HepG2 (cell line): Measurements from ENCODE around the gene DHX8. TPM values are rescaled to one million over a fixed set of nuclear protein-coding genes. Genes with fewer than 3 reads are reported as not detected.

Source experiments
- ATAC-seq: fragments of 200-7000 bp; cut with Tn5 transposase; 3 replicates; pipeline ENCODE4 v1.9.1; 2020; ENCODE audit warnings: mild to moderate bottlenecking, moderate library complexity
- BruUV-seq: library from RNA; stranded (reverse); fragments of 400-500 nt; replicated peaks from 2 replicates; lab custom pipeline; 2021; lab: Mats Ljungman, UMichigan
- CTCF ChIA-PET: fragments of 300-600 bp; formaldehyde crosslinking; extraction: SDS; loops from one replicate; lab custom pipeline; 2021; ENCODE audit warnings: low total read pairs, inconsistent platforms, low intra/inter-chr PET ratio; lab: Yijun Ruan, JAX
- POLR2A ChIA-PET: fragments of 350-600 bp; sonication (Branson Sonifier 250); formaldehyde crosslinking; loops from one replicate; lab custom pipeline; 2020; ENCODE audit warnings: antibody characterized with exemption, inconsistent platforms; lab: Yijun Ruan, JAX
- DNase-seq: peaks from one replicate; pipeline ENCODE4 v3.0.0-alpha.2; 2015; ENCODE audit warnings: low spot score
- FAIRE-seq: peaks from 3 replicates; lab custom pipeline; 2011; peaks lifted over from hg19 to GRCh38; lab: Jason Lieb, UNC
- H2AFZ ChIP-seq: one replicate; pipeline ENCODE4 v1.6.1; 2011; ENCODE audit warnings: low read length, inconsistent platforms
- H3K27ac ChIP-seq: fragments of 300-600 bp; 3 replicates; pipeline ENCODE4 v1.8.0; 2011; ENCODE audit warnings: mixed run types, mild to moderate bottlenecking, mixed read lengths, low read length, inconsistent platforms; ENCODE audit not compliant: insufficient read depth; ENCODE audit errors: extremely low read length
- H3K27me3 ChIP-seq, 2 experiments: fragments of 200-600 bp in 1 of 2; 2 replicates in 1 of 2; 3 replicates in 1 of 2; pipeline versions ENCODE4 v1.6.0 to v1.8.0; 2011; ENCODE audit warnings: low read length in 2 of 2, mild to moderate bottlenecking in 2 of 2, moderate library complexity in 2 of 2, inconsistent platforms in 1 of 2; ENCODE audit not compliant: insufficient read depth in 2 of 2, control insufficient read depth in 1 of 2
- H3K36me3 ChIP-seq, 2 experiments: fragments of 200-600 bp in 1 of 2; replicated peaks in 1 of 2; 2 replicates in 1 of 2; 3 replicates in 1 of 2; pipeline versions ENCODE4 v1.5.1 to v1.8.0; 2011; ENCODE audit warnings: low read length in 2 of 2, inconsistent platforms in 1 of 2; ENCODE audit not compliant: insufficient read depth in 2 of 2, control insufficient read depth in 1 of 2
- H3K4me1 ChIP-seq: 2 replicates; pipeline ENCODE4 v1.5.1; 2012; ENCODE audit warnings: low read length, inconsistent platforms; ENCODE audit not compliant: insufficient read depth
- H3K4me2 ChIP-seq: 2 replicates; pipeline ENCODE4 v1.6.0; 2011; ENCODE audit warnings: low read depth, low read length, inconsistent platforms
- H3K4me3 ChIP-seq, 3 experiments: fragments of 200-600 bp in 1 of 3; sonication (generic), shearing (Covaris generic) in 1 of 3; replicated peaks in 1 of 3; 2 replicates each; pipeline ENCODE4 v1.5.1; 2011 to 2016; ENCODE audit warnings: low read length in 3 of 3, inconsistent platforms in 2 of 3, low read depth in 2 of 3, mild to moderate bottlenecking in 2 of 3, control low read depth in 1 of 3, mixed read lengths in 1 of 3; ENCODE audit not compliant: insufficient read depth in 1 of 3
- H3K79me2 ChIP-seq: one replicate; pipeline ENCODE4 v1.6.1; 2011; ENCODE audit warnings: low read length, inconsistent platforms; ENCODE audit not compliant: insufficient read depth
- H3K9ac ChIP-seq: 2 replicates; pipeline ENCODE4 v1.6.0; 2011; ENCODE audit warnings: mild to moderate bottlenecking, low read depth, low read length, inconsistent platforms; ENCODE audit not compliant: insufficient read depth
- H3K9me3 ChIP-seq: 2 replicates; pipeline ENCODE4 v1.5.1; 2012; ENCODE audit warnings: mild to moderate bottlenecking, low read length
- H4K20me1 ChIP-seq: 2 replicates; pipeline ENCODE4 v1.6.0; 2011; ENCODE audit warnings: inconsistent platforms, mild to moderate bottlenecking, low read length, moderate library complexity; ENCODE audit not compliant: insufficient read depth
- HES4 ChIP-seq: sonication (generic); formaldehyde crosslinking; IDR thresholded peaks from 2 replicates; pipeline ENCODE4 v1.9.0; 2021; ENCODE audit warnings: mild to moderate bottlenecking, missing genetic modification reagents, borderline replicate concordance
- ZBTB33 ChIP-seq: sonication (generic); formaldehyde crosslinking; IDR thresholded peaks from 2 replicates; pipeline ENCODE4 v1.4.0; 2020; ENCODE audit warnings: missing genetic modification reagents
- ZBTB38 ChIP-seq: sonication (generic); formaldehyde crosslinking; IDR thresholded peaks from 2 replicates; pipeline ENCODE4 v1.5.1; 2020; ENCODE audit warnings: mild to moderate bottlenecking, missing genetic modification reagents
- ZMYM2 ChIP-seq: sonication (generic); formaldehyde crosslinking; IDR thresholded peaks from 2 replicates; pipeline ENCODE4 v1.8.0; 2022; ENCODE audit warnings: mild to moderate bottlenecking, missing genetic modification reagents
- ZNF251 ChIP-seq: sonication (generic); formaldehyde crosslinking; IDR thresholded peaks from 2 replicates; pipeline ENCODE4 v1.9.0; 2021; ENCODE audit warnings: mild to moderate bottlenecking, missing genetic modification reagents
- ZNF547 ChIP-seq: sonication (generic); formaldehyde crosslinking; IDR thresholded peaks from 2 replicates; pipeline ENCODE4 v1.5.1; 2020; ENCODE audit warnings: mild to moderate bottlenecking, missing genetic modification reagents
- ZNF777 ChIP-seq: sonication (generic); formaldehyde crosslinking; IDR thresholded peaks from 2 replicates; pipeline ENCODE4 v1.4.0; 2020; ENCODE audit warnings: missing genetic modification reagents
- WGBS: methylation state at CpG from one replicate; pipeline ENCODE4 v1.1.6; 2017; ENCODE audit warnings: low lambda C conversion rate; 5-methylcytosine and 5-hydroxymethylcytosine counted together
- in situ Hi-C: cut with HindIII; loops from 2 replicates; pipeline ENCODE4 v1.10.0; 2017; ENCODE audit warnings: low pct_unique_long_range_greater_than_20kb; ENCODE audit not compliant: extremely low pct_ligation_motif_present
- intact Hi-C: fragments of 100-400 bp; cut with micrococcal nuclease; formaldehyde crosslinking; loops from one replicate; pipeline ENCODE4 v1.10.0; 2022; ENCODE audit not compliant: unreplicated experiment
- polyA plus RNA-seq, 8 experiments: library from polyadenylated mRNA; depleted of rRNA in 3 of 8; stranded (reverse) in 7 of 8; unstranded in 1 of 8; fragments of >200 nt; fragmentation: Illumina TruSeq in 4 of 8; extraction: Trizol in 4 of 8; gene quantifications; 2 replicates each; pipeline versions ENCODE4 v1.2.1 to v1.2.3, GENCODE V29; 2011 to 2016; ENCODE audit warnings: low read depth in 4 of 8, missing spikeins in 1 of 8, mixed read lengths in 1 of 8; ENCODE audit not compliant: insufficient read depth in 1 of 8
- total RNA-seq, 5 experiments: library from RNA; depleted of rRNA; stranded (reverse); fragments of >200 nt; fragmentation: Illumina TruSeq; extraction: Trizol; gene quantifications; 2 replicates each; pipeline ENCODE4 v1.2.3, GENCODE V29; 2016; ENCODE audit warnings: low read depth in 1 of 5

DHX8 gene
- total and polyA plus RNA-seq, 2 of the 13 experiments (the other 11 are each of a cell fraction or from before 2014, with no cell fraction given), result 24.8 to 48.9 TPM

- ATAC-seq (no peak), FAIRE-seq (no peak), DNase-seq (no peak)
- Histone ChIP-seq H3K4me2 (peak overlapping the region; percentile 45; the same call in 1 of the 2 replicates), H3K79me2 (no peaks in the 10 kb centered on the region), H3K27me3 (no peaks in the 10 kb centered on the region), H3K27ac (peak overlapping the region; percentile 89), H4K20me1 (no peaks in the 10 kb centered on the region), H3K9me3 (no peaks in the 10 kb centered on the region), H3K9ac (0 out of 2 replicates have a peak overlapping the region, but pooled peaks have one; percentile 14), H3K4me3 (no peak overlapping the region), H3K4me1 (peaks cover 84% of the 10 kb centered on the region), H2AFZ (no peak overlapping the region), H3K36me3 (no peaks in the 10 kb centered on the region)
- no TSS peak for BruUV-seq
- WGBS, result 93% methylated on average over 9 of the region's 9 CpGs
- TF ChIP-seq ZBTB38 (CRISPR knock-in tag), result peak; percentile 56
- TF ChIP-seq ZNF777 (CRISPR knock-in tag), result peak; percentile 17; the same call in 1 of the 2 replicates
- no peak for TF ChIP-seq ZNF547 (CRISPR knock-in tag)
- TF ChIP-seq ZMYM2 (CRISPR knock-in tag), result 0 out of 2 replicates have a peak, but pooled peaks have one; percentile 26
- no peak for TF ChIP-seq HES4 (CRISPR knock-in tag)
- TF ChIP-seq ZNF251, result no peak
- peak; percentile 19; the same call in 1 of the 2 replicates for TF ChIP-seq ZBTB33 (CRISPR knock-in tag)
- intact Hi-C loops, result loop anchor here (5.0 kb wide), 1 partner anchor 58 kb away; no protein-coding TSS in a partner anchor
- ChIA-PET POLR2A (interaction anchor here (1.2 to 3.4 kb wide), 8 partner anchors 8 to 96 kb away, joined by 3 to 45 read pairs (median 14); partner anchors contain the start of gene ARL4D), CTCF (no interaction called here)
- in situ Hi-C loops, result no loop called here
These were observed 18.7 kb upstream of the DHX8 start for GRCh38 chr17:43465049-43465448.
